ENCODE data around the gene NPR2.

The NPR2 gene

GRCh38 chr9:35801328-35802128 is 10.1 kb downstream of the NPR2 start:
- POLR2A ChIA-PET (ENCODE audit: low non-redundant PET), result no interaction called here
- CTCF ChIA-PET, result interaction anchor here (0.5 to 1.6 kb wide), 3 partner anchors 11 to 105 kb away, joined by 3 to 5 read pairs (median 4); partner anchors contain the start of gene HRCT1
- DNase-seq (ENCODE audit: low spot score), result no peak
- no peak for TF ChIP-seq CTCF (conservative IDR thresholded peaks at IDR 0.05; ENCODE audit: low read depth)
- H3K27ac ChIP-seq, result no peak overlapping the region

- H3K27ac ChIP-seq, result no peak overlapping the region
- no peak for DNase-seq (ENCODE audit: low spot score)
- TF ChIP-seq CTCF (conservative IDR thresholded peaks at IDR 0.05; ENCODE audit: low read depth), result no peak
- POLR2A ChIA-PET (ENCODE audit: low non-redundant PET), result no interaction called here
- CTCF ChIA-PET, result interaction anchor here (3.4 kb wide), 1 partner anchor 16 kb away, joined by 10 read pairs; no protein-coding TSS in a partner anchor
These were observed 14.7 kb downstream of the NPR2 start for GRCh38 chr9:35806101-35806500.

- H3K27ac ChIP-seq, result no peak overlapping the region
- ChIA-PET CTCF (interaction anchor here (0.6 to 3.4 kb wide), 3 partner anchors 18 to 147 kb away, joined by 3 to 10 read pairs (median 4); no protein-coding TSS in a partner anchor), POLR2A (ENCODE audit: low non-redundant PET) (no interaction called here)
- TF ChIP-seq CTCF (conservative IDR thresholded peaks at IDR 0.05; ENCODE audit: low read depth), result no peak
- no peak for DNase-seq (ENCODE audit: low spot score)
These were observed 17.0 kb downstream of the NPR2 start for GRCh38 chr9:35808433-35808832.

GRCh38 chr9:35810122-35810521 is 18.7 kb downstream of the NPR2 start:
- no peak for DNase-seq (ENCODE audit: low spot score)
- CTCF ChIA-PET, result interaction anchor here (0.6 kb wide), 1 partner anchor 93 kb away, joined by 3 read pairs; no protein-coding TSS in a partner anchor
- H3K27ac ChIP-seq, result no peak overlapping the region
- no peak for TF ChIP-seq CTCF (conservative IDR thresholded peaks at IDR 0.05; ENCODE audit: low read depth)
- POLR2A ChIA-PET (ENCODE audit: low non-redundant PET), result no interaction called here

- DNase-seq (ENCODE audit: low spot score), result no peak
- CTCF ChIA-PET, result interaction anchor here (0.6 kb wide), 1 partner anchor 1423 kb away, joined by 4 read pairs; no protein-coding TSS in a partner anchor
- TF ChIP-seq CTCF (conservative IDR thresholded peaks at IDR 0.05; ENCODE audit: low read depth), result no peak
- peak overlapping the region; percentile 63 for H3K27ac ChIP-seq
- POLR2A ChIA-PET (ENCODE audit: low non-redundant PET), result interaction anchor here (0.6 kb wide), 1 partner anchor 79 kb away, joined by 3 read pairs; the partner anchor contains the start of gene CREB3
These were observed 20.1 kb downstream of the NPR2 start for GRCh38 chr9:35811381-35812024.

- H3K27ac ChIP-seq, result peak within 1 kb of the TSS; percentile 63
- ChIA-PET POLR2A (ENCODE audit: low non-redundant PET) (no interaction called here), CTCF (interaction anchor here (0.6 kb wide), 1 partner anchor 1422 kb away, joined by 4 read pairs; no protein-coding TSS in a partner anchor)
- peak; percentile 93 for DNase-seq (ENCODE audit: low spot score)
- TF ChIP-seq CTCF (conservative IDR thresholded peaks at IDR 0.05; ENCODE audit: low read depth), result no peak
These were observed 20.7 kb downstream of the NPR2 start, which contains the start of gene SPAG8 for GRCh38 chr9:35812025-35812602. TSS of gene SPAG8 (minus strand) at chr9:35812262. CDS start at chr9:35812147, 115 bp downstream.
